IPS-18c (cell line): ENCODE data around the gene ATXN7L1.
A peak's percentile ranks its signal among the peaks of the same experiment; 100 is the strongest.

Experiments
- H3K4me3 ChIP-seq: 2 replicates; pipeline ENCODE4 v1.7.0; 2013; ENCODE audit warnings: low read depth, mild to moderate bottlenecking, low read length, moderate library complexity; ENCODE audit not compliant: insufficient read depth
- H3K9me3 ChIP-seq: one replicate; pipeline ENCODE4 v1.6.1; 2013; ENCODE audit warnings: mild to moderate bottlenecking, low read length, moderate library complexity; ENCODE audit not compliant: control insufficient read depth, insufficient read depth

The ATXN7L1 gene

GRCh38 chr7:105648561-105649401, 227.6 kb downstream of the ATXN7L1 start:
- H3K4me3 ChIP-seq: no peak overlapping the region
- no peaks in the 10 kb centered on the region for H3K9me3 ChIP-seq

GRCh38 chr7:105647591-105647990, 228.8 kb downstream of the ATXN7L1 start:
- Histone ChIP-seq H3K9me3 (no peaks in the 10 kb centered on the region), H3K4me3 (no peak overlapping the region)

DNA sequence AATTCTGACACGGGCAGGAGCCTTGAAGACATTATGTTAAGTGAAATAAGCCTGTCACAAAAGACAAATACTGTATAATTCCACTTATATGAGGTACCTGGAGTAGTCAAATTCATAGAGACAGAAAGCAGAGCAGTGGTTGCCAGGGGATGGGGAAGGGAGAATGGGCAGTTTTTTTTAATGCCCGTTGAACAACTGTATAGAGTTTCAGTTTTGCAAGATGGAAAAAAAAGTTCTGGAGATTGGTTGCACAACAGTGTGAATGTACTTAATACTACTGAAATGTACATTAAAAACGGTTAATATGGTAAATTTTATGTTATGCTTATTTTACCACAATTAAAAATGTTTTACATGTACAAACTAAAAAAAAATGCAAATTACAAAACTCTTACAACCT, 231.5 kb downstream of the ATXN7L1 start:
- Histone ChIP-seq H3K4me3 (no peak overlapping the region), H3K9me3 (no peaks in the 10 kb centered on the region)

- no peak overlapping the region for H3K4me3 ChIP-seq
- H3K9me3 ChIP-seq: no peaks in the 10 kb centered on the region
Measured at GRCh38 chr7:105643851-105644250, 232.5 kb downstream of the ATXN7L1 start.

GRCh38 chr7:105643384-105643783, 233.0 kb downstream of the ATXN7L1 start:
- H3K4me3 ChIP-seq: no peak overlapping the region
- no peaks in the 10 kb centered on the region for H3K9me3 ChIP-seq

GRCh38 chr7:105642264-105642663, 234.1 kb downstream of the ATXN7L1 start:
- no peak overlapping the region for H3K4me3 ChIP-seq
- H3K9me3 ChIP-seq: no peaks in the 10 kb centered on the region

GRCh38 chr7:105640956-105641810, 235.2 kb downstream of the ATXN7L1 start:
- Histone ChIP-seq H3K4me3 (no peak overlapping the region), H3K9me3 (no peaks in the 10 kb centered on the region)

GRCh38 chr7:105639667-105640493, 236.5 kb downstream of the ATXN7L1 start:
- H3K4me3 ChIP-seq: no peak overlapping the region

DNA sequence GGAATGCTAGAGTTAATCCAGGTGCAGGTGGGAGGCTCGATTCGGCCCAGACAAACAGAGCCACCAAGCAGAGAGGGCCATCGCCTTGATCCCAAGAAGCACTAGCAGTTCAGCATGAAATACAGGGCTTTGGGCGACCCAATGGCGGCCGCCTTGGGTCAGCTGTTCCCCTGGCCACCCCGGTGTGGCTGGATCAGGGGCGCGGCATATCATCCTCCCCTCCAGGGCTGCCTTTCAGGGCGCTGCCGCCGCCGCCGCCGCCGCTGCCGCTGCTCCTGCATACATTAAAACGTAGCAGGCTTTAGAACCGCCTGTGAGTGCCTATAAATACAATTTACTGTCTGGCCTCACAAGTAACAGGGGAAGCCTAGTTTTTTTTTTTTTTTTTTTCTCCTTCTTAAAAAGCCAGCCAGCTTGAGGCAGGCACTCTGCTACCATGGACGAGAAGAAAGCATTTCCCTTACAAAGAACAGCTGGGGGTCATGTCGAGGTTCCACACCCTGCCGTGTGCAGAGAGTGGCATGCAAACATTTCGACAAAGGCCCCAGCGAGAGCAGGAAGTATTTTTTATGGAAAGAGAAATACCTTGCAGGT, 237.4 kb downstream of the ATXN7L1 start:
- Histone ChIP-seq H3K9me3 (no peaks in the 10 kb centered on the region), H3K4me3 (peak overlapping the region; percentile 31; the same call in 1 of the 2 replicates)

More at GRCh38 chr7:105639667-105640493, 236.5 kb downstream of the ATXN7L1 start:
- H3K9me3 ChIP-seq: no peaks in the 10 kb centered on the region

DNA sequence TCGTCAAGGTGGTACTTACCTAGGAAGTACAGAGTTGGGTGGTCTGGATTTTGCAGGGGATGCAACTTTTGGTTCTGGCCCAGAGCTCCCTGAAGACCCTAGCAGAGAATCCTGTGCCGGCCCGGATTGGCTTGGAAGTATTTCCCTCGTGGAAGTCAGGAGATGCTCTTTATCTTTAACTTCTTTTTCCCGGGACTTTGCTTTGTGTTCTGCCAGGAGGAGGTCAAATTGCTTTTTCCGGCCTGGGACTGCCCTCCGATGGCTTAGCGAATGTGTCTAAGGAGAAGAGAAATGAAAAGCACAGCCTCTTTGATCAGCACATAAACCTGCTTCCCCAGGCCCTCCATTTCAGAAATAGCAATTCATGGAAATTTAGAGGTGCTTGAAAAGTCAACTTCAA, 238.1 kb downstream of the ATXN7L1 start:
- Histone ChIP-seq H3K9me3 (no peaks in the 10 kb centered on the region), H3K4me3 (peak overlapping the region; percentile 31)

DNA sequence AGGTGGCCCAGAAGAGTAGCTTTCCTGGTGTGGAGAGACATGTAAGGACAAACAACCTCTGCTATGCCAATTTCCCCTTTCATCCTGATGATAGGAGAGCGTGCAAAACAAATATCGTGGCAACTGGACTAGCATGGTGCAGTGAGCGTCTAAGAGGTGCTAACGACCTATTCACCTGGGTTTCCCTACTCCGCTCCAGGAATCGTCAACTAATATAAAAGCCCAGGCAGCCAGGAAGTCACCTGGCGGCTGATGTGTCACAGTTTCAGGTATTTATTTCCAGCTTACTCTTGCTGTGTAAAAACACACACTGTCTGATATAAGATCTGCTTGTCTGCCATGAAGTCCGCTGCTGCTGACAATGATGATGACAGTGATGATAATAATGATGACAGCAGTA, 238.6 kb downstream of the ATXN7L1 start:
- Histone ChIP-seq H3K9me3 (no peaks in the 10 kb centered on the region), H3K4me3 (peak overlapping the region; percentile 9; the same call in 1 of the 2 replicates)

- no peaks in the 10 kb centered on the region for H3K9me3 ChIP-seq
- no peak overlapping the region for H3K4me3 ChIP-seq
Measured at GRCh38 chr7:105636982-105637381, 239.4 kb downstream of the ATXN7L1 start.

DNA sequence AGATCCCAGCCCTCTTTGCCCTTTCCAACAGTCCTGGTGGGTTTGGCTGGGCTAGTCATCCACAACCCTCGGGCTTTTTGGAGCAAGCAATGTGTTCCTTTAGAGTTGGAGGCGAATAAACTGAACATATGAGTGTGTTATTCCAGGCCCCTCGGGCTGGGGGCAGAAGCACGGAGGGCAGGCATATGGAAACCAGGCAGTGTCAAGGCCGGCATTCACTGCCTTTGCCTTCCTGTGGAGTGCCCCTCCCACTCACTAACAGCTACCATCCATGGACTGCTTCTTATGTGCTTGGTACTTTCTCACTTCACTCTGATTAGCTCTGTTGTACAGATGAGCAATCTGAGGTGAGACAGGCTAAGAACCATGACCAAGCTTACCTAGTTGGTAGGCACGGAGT, 241.2 kb downstream of the ATXN7L1 start:
- Histone ChIP-seq H3K9me3 (no peaks in the 10 kb centered on the region), H3K4me3 (no peak overlapping the region)

GRCh38 chr7:105625986-105626385, 250.4 kb downstream of the ATXN7L1 start:
- Histone ChIP-seq H3K4me3 (no peak overlapping the region), H3K9me3 (no peaks in the 10 kb centered on the region)

- Histone ChIP-seq H3K4me3 (no peak overlapping the region), H3K9me3 (no peaks in the 10 kb centered on the region)
Measured at GRCh38 chr7:105623906-105624305, 252.5 kb downstream of the ATXN7L1 start.

GRCh38 chr7:105623378-105623777, 253.0 kb downstream of the ATXN7L1 start:
- no peak overlapping the region for H3K4me3 ChIP-seq
- H3K9me3 ChIP-seq: no peaks in the 10 kb centered on the region
